Thyroid gland (tissue), 4 donors: ENCODE measurements around the gene PORCN.

Experiments used
- POLR2A ChIP-seq, 2 donors: fragments of 450-650 bp; IDR thresholded peaks; one replicate each; pipeline ENCODE4 v1.6.1; 2017; ENCODE audit warnings: antibody characterized with exemption in 2 of 2, mild to moderate bottlenecking in 2 of 2, moderate library complexity in 1 of 2
- TF ChIP-seq, protein P1 (sequence below), 6 experiments: fragments of 200-600 bp in 3 of 6; fragments of 450-650 bp in 3 of 6; sonication (generic) in 3 of 6; IDR thresholded peaks; one replicate each; pipeline ENCODE4 v1.5.1; 2016 to 2019; ENCODE audit warnings: antibody characterized with exemption in 6 of 6, mild to moderate bottlenecking in 2 of 6, inconsistent platforms in 1 of 6, moderate library complexity in 1 of 6

DNA sequence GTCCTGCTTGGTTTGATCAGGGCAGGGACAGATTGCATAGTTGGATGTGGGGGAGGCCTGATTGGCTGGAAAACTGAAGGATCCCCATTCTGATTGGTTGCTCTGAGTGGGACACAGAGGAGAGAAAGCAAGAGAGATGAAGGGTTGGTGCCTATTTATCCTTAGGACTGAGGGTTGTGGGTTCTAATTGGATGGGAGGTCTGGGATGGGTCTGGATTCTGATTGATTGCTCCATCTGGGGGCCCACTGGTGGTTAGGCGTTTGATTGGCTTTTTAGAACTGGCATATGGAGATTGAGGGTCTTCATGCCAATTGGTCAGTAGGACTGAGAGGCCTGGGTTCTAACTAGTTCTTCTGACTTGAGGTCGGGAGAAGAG is 12.2 kb downstream of the PORCN start:
- no peak for TF ChIP-seq POLR2A (IDR thresholded peaks at IDR 0.05)
- TF ChIP-seq, protein P1, sequence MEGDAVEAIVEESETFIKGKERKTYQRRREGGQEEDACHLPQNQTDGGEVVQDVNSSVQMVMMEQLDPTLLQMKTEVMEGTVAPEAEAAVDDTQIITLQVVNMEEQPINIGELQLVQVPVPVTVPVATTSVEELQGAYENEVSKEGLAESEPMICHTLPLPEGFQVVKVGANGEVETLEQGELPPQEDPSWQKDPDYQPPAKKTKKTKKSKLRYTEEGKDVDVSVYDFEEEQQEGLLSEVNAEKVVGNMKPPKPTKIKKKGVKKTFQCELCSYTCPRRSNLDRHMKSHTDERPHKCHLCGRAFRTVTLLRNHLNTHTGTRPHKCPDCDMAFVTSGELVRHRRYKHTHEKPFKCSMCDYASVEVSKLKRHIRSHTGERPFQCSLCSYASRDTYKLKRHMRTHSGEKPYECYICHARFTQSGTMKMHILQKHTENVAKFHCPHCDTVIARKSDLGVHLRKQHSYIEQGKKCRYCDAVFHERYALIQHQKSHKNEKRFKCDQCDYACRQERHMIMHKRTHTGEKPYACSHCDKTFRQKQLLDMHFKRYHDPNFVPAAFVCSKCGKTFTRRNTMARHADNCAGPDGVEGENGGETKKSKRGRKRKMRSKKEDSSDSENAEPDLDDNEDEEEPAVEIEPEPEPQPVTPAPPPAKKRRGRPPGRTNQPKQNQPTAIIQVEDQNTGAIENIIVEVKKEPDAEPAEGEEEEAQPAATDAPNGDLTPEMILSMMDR (IDR thresholded peaks at IDR 0.05): no peak
